Keratinocyte (primary cell): ENCODE measurements around the gene MSI2. TPM values are rescaled to one million over a fixed set of nuclear protein-coding genes. Genes with fewer than 3 reads are reported as not detected.

Experiments used
- DNase-seq: peaks from one replicate; pipeline ENCODE4 v3.0.0-alpha.2; 2011; ENCODE audit warnings: low read depth, missing footprints, low spot score
- FAIRE-seq: peaks from 2 replicates; lab custom pipeline; 2011; peaks lifted over from hg19 to GRCh38; lab: Jason Lieb, UNC
- H2AFZ ChIP-seq: 2 replicates; pipeline ENCODE4 v1.6.0; 2012; ENCODE audit warnings: low read length, control low read depth, inconsistent platforms; ENCODE audit not compliant: control insufficient read depth
- H3K27ac ChIP-seq: 2 replicates; pipeline ENCODE4 v1.5.1; 2011; ENCODE audit warnings: low read length; ENCODE audit not compliant: control insufficient read depth, insufficient read depth
- H3K27me3 ChIP-seq: 3 replicates; pipeline ENCODE4 v1.6.0; 2011; ENCODE audit warnings: low read length; ENCODE audit not compliant: control insufficient read depth, insufficient read depth; ENCODE audit errors: extremely low read depth
- H3K36me3 ChIP-seq, 2 experiments: 2 replicates in 1 of 2; 3 replicates in 1 of 2; pipeline ENCODE4 v1.5.1; 2011; ENCODE audit warnings: low read length in 2 of 2, mild to moderate bottlenecking in 1 of 2; ENCODE audit not compliant: control insufficient read depth in 2 of 2, insufficient read depth in 2 of 2; ENCODE audit errors: extremely low read depth in 1 of 2
- H3K4me1 ChIP-seq: 3 replicates; pipeline ENCODE4 v1.5.1; 2011; ENCODE audit warnings: low read length; ENCODE audit not compliant: control insufficient read depth, insufficient read depth; ENCODE audit errors: extremely low read depth
- H3K4me2 ChIP-seq: 3 replicates; pipeline ENCODE4 v1.6.0; 2011; ENCODE audit warnings: low read depth, low read length; ENCODE audit not compliant: control insufficient read depth, insufficient read depth; ENCODE audit errors: extremely low read depth
- H3K4me3 ChIP-seq, 3 experiments: fragments of 200-600 bp in 1 of 3; sonication (generic) in 1 of 3; 2 replicates in 2 of 3; 3 replicates in 1 of 3; pipeline ENCODE4 v1.5.1; 2011 to 2016; ENCODE audit warnings: low read length in 3 of 3, mild to moderate bottlenecking in 3 of 3, control low read depth in 2 of 3, inconsistent platforms in 1 of 3, low read depth in 1 of 3, mixed read lengths in 1 of 3, mixed run types in 1 of 3, moderate library complexity in 1 of 3; ENCODE audit not compliant: control insufficient read depth in 2 of 3, insufficient read depth in 2 of 3; ENCODE audit errors: extremely low read depth in 1 of 3
- H3K79me2 ChIP-seq: 2 replicates; pipeline ENCODE4 v1.6.0; 2012; ENCODE audit warnings: low read length; ENCODE audit not compliant: control insufficient read depth, insufficient read depth
- H3K9ac ChIP-seq: 3 replicates; pipeline ENCODE4 v1.6.0; 2011; ENCODE audit warnings: low read length; ENCODE audit not compliant: control insufficient read depth, insufficient read depth; ENCODE audit errors: extremely low read depth
- H3K9me1 ChIP-seq: 3 replicates; pipeline ENCODE4 v1.6.0; 2011; ENCODE audit warnings: low read length; ENCODE audit not compliant: control insufficient read depth, insufficient read depth; ENCODE audit errors: extremely low read depth
- H3K9me3 ChIP-seq: 2 replicates; pipeline ENCODE4 v1.5.1; 2012; ENCODE audit warnings: low read depth, low read length; ENCODE audit not compliant: control insufficient read depth
- H4K20me1 ChIP-seq: 3 replicates; pipeline ENCODE4 v1.6.0; 2011; ENCODE audit warnings: low read length; ENCODE audit not compliant: control insufficient read depth, insufficient read depth; ENCODE audit errors: extremely low read depth
- EZH2 ChIP-seq: IDR thresholded peaks from one replicate; pipeline ENCODE4 v1.6.1; 2012; ENCODE audit warnings: inconsistent platforms, mild to moderate bottlenecking, low read length, moderate library complexity
- dilution Hi-C: fragments of 300-500 bp; cut with MboI; formaldehyde crosslinking; loops from one replicate; pipeline ENCODE4 v1.7.0; 2020; ENCODE audit warnings: low sequenced_read_pairs; ENCODE audit not compliant: extremely low pct_ligation_motif_present
- polyA plus RNA-seq, 5 experiments: library from polyadenylated mRNA; depleted of rRNA in 3 of 5; stranded (reverse) in 3 of 5; stranded (forward) in 1 of 5; unstranded in 1 of 5; fragments of >200 nt; gene quantifications; 1 replicate in 1 of 5; 2 replicates in 3 of 5; 3 replicates in 1 of 5; pipeline versions ENCODE4 v1.2.1 to v1.2.3, GENCODE V29; 2011 to 2012; ENCODE audit warnings: missing spikeins in 2 of 5, low read depth in 1 of 5, low replicate concordance in 1 of 5
- TF ChIP-seq, protein P1 (sequence below), 3 experiments: IDR thresholded peaks in 1 of 3; conservative IDR thresholded peaks in 1 of 3; optimal IDR thresholded peaks in 1 of 3; 2 replicates in 2 of 3; 3 replicates in 1 of 3; pipeline versions ENCODE3 to v1.5.1; 2011; ENCODE audit warnings: low read length in 3 of 3, mild to moderate bottlenecking in 3 of 3, moderate library complexity in 2 of 3, control low read depth in 1 of 3, inconsistent platforms in 1 of 3; ENCODE audit not compliant: insufficient read depth in 2 of 3; ENCODE audit errors: extremely low read depth in 1 of 3

MSI2 gene
- polyA plus RNA-seq, 1 donor (not counting 4 experiments of a cell fraction or from before 2014, with no cell fraction given): 22.3 TPM

DNA sequence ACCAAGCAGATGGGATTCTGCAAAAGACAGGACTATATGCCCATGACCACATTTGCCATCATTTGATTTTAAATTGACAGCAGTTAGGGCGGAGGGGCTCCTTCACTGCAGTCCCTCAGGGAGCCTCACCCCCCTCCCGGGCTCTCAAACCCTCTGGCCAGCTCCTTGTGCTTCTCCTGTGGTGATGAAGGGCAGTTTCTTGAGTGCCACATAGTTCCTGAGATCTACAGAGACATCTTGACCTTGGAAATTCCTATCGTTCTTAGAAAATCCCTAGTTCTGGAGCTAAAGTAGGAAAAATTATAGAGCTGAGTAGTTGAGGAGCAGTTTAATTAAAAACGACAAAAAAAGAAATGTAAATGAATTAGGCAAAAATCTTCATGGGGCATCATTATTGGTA lies 257.2 kb downstream of the MSI2 start:
- no peak overlapping the region for H2AFZ ChIP-seq
- H3K9me1 ChIP-seq: no peaks in the 10 kb centered on the region
- no peak overlapping the region for H3K4me2 ChIP-seq
- H4K20me1 ChIP-seq: no peaks in the 10 kb centered on the region
- no peaks in the 10 kb centered on the region for H3K9me3 ChIP-seq
- no peak for FAIRE-seq
- H3K27ac ChIP-seq: no peak overlapping the region
- no peak overlapping the region for H3K9ac ChIP-seq
- no peaks in the 10 kb centered on the region for H3K79me2 ChIP-seq
- no peaks in the 10 kb centered on the region for H3K27me3 ChIP-seq
- no peak for DNase-seq
- H3K36me3 ChIP-seq: no peaks in the 10 kb centered on the region
- H3K4me3 ChIP-seq: no peak overlapping the region
- dilution Hi-C loops: no loop called here
- TF ChIP-seq EZH2: no peak
- TF ChIP-seq, protein P1, sequence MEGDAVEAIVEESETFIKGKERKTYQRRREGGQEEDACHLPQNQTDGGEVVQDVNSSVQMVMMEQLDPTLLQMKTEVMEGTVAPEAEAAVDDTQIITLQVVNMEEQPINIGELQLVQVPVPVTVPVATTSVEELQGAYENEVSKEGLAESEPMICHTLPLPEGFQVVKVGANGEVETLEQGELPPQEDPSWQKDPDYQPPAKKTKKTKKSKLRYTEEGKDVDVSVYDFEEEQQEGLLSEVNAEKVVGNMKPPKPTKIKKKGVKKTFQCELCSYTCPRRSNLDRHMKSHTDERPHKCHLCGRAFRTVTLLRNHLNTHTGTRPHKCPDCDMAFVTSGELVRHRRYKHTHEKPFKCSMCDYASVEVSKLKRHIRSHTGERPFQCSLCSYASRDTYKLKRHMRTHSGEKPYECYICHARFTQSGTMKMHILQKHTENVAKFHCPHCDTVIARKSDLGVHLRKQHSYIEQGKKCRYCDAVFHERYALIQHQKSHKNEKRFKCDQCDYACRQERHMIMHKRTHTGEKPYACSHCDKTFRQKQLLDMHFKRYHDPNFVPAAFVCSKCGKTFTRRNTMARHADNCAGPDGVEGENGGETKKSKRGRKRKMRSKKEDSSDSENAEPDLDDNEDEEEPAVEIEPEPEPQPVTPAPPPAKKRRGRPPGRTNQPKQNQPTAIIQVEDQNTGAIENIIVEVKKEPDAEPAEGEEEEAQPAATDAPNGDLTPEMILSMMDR (optimal IDR thresholded peaks at IDR 0.05 in 1 of 3, IDR thresholded peaks at IDR 0.05 in 1 of 3, conservative IDR thresholded peaks at IDR 0.05 in 1 of 3; ENCODE audit: extremely low read depth in 1 of 3, insufficient read depth in 2 of 3, low read length in 3 of 3): no peak
- peaks cover 6% of the 10 kb centered on the region for H3K4me1 ChIP-seq

DNA sequence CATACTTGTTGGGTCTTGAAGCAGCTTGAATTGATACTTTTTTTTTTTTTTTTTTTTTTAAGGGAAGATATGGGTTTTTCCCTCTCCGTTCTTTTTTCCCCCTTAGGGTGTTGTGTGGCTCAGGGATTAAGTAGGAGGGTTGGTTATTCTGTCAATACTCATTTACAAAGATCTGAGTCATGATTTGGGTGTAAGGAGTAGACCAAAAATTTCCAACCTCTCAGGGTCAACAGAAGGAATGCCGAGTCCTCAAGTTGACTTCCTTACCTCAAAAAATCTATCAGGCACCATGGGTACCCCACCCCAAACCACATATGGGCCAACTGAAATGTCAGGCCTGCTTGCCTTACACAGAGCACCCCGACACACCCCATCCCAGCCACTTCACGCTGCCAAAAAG lies 258.3 kb downstream of the MSI2 start:
- DNase-seq (no peak), FAIRE-seq (no peak)
- no peak for TF ChIP-seq EZH2
- TF ChIP-seq, protein P1 (optimal IDR thresholded peaks at IDR 0.05 in 1 of 3, IDR thresholded peaks at IDR 0.05 in 1 of 3, conservative IDR thresholded peaks at IDR 0.05 in 1 of 3; ENCODE audit: extremely low read depth in 1 of 3, insufficient read depth in 2 of 3, low read length in 3 of 3): no peak
- Histone ChIP-seq H3K36me3 (no peaks in the 10 kb centered on the region), H2AFZ (no peak overlapping the region), H3K27me3 (no peaks in the 10 kb centered on the region), H4K20me1 (no peaks in the 10 kb centered on the region), H3K9ac (no peak overlapping the region), H3K9me1 (no peaks in the 10 kb centered on the region), H3K9me3 (no peaks in the 10 kb centered on the region), H3K4me2 (no peak overlapping the region), H3K79me2 (no peaks in the 10 kb centered on the region), H3K4me3 (no peak overlapping the region), H3K27ac (no peak overlapping the region), H3K4me1 (peaks cover 13% of the 10 kb centered on the region)
- dilution Hi-C loops: no loop called here
